Endothelial cell of hepatic sinusoid (primary cell): ENCODE data around the gene ZNF500.

ENCODE experiments used
- in situ Hi-C: cut with HindIII; loops from 2 replicates; pipeline ENCODE4 v1.10.0; 2017; ENCODE audit warnings: low sequenced_read_pairs

The ZNF500 gene

GRCh38 chr16:4713663-4714501 is 53.1 kb downstream of the ZNF500 start:
- in situ Hi-C loops, result no loop called here

- in situ Hi-C loops, result no loop called here
These were observed 57.5 kb downstream of the ZNF500 start for GRCh38 chr16:4709481-4709880.

GRCh38 chr16:4706871-4707270 is 60.1 kb downstream of the ZNF500 start:
- in situ Hi-C loops, result no loop called here

GRCh38 chr16:4704913-4705312 is 62.0 kb downstream of the ZNF500 start:
- in situ Hi-C loops, result no loop called here

GRCh38 chr16:4704491-4704890 is 62.5 kb downstream of the ZNF500 start:
- in situ Hi-C loops, result no loop called here

GRCh38 chr16:4703906-4704305 is 63.1 kb downstream of the ZNF500 start:
- in situ Hi-C loops, result no loop called here

- in situ Hi-C loops, result no loop called here
These were observed 64.5 kb downstream of the ZNF500 start for GRCh38 chr16:4702466-4702808.

- in situ Hi-C loops, result no loop called here
These were observed 65.0 kb downstream of the ZNF500 start for GRCh38 chr16:4701791-4702465.

- in situ Hi-C loops, result no loop called here
These were observed 65.8 kb downstream of the ZNF500 start for GRCh38 chr16:4700997-4701743.

- in situ Hi-C loops, result no loop called here
These were observed 66.5 kb downstream of the ZNF500 start for GRCh38 chr16:4700380-4700996.

GRCh38 chr16:4699046-4699556 is 67.9 kb downstream of the ZNF500 start:
- in situ Hi-C loops, result no loop called here

GRCh38 chr16:4698321-4699045 is 68.5 kb downstream of the ZNF500 start:
- in situ Hi-C loops, result no loop called here
